Naive thymus-derived CD4-positive, alpha-beta T cell (primary cell): ENCODE measurements around the gene PRXL2A. TPM values are rescaled to one million over a fixed set of nuclear protein-coding genes. Genes with fewer than 3 reads are reported as not detected.
A peak's percentile ranks its signal among the peaks of the same experiment; 100 is the strongest.

Experiments
- ATAC-seq: fragments of 150-1000 bp; cut with Tn5 transposase; 2 replicates; pipeline ENCODE4 v1.10.0; 2021; ENCODE audit warnings: mild to moderate bottlenecking, moderate library complexity
- CTCF ChIA-PET: fragments of 350-600 bp; sonication (Branson Sonifier 250); formaldehyde crosslinking; loops from one replicate; lab custom pipeline; 2021; ENCODE audit warnings: antibody characterized with exemption; lab: Charles Lee
- POLR2A ChIA-PET: fragments of 350-600 bp; sonication (Branson Sonifier 250); formaldehyde crosslinking; loops from one replicate; lab custom pipeline; 2021; ENCODE audit warnings: antibody characterized with exemption, inconsistent platforms; lab: Charles Lee
- DNase-seq, 9 donors: peaks; one replicate each; pipeline versions ENCODE4 v3.0.0 to v3.0.0-alpha.2; 2020 to 2022; ENCODE audit warnings: mixed read lengths in 1 of 9
- H3K27ac ChIP-seq: one replicate; pipeline ENCODE4 v1.7.0; 2013; ENCODE audit warnings: mild to moderate bottlenecking, low read depth, low read length, moderate library complexity
- H3K27me3 ChIP-seq, 2 donors: one replicate each; pipeline ENCODE4 v1.7.0; 2013; ENCODE audit warnings: low read length in 2 of 2, mild to moderate bottlenecking in 2 of 2, moderate library complexity in 2 of 2; ENCODE audit not compliant: control insufficient read depth in 2 of 2, insufficient read depth in 2 of 2
- H3K36me3 ChIP-seq, 3 experiments: 1 replicate in 2 of 3; 2 replicates in 1 of 3; pipeline ENCODE4 v1.7.0; 2013; ENCODE audit warnings: low read length in 3 of 3, mild to moderate bottlenecking in 3 of 3, moderate library complexity in 1 of 3; ENCODE audit not compliant: insufficient read depth in 3 of 3, control insufficient read depth in 2 of 3
- H3K4me1 ChIP-seq, 2 donors: one replicate each; pipeline ENCODE4 v1.7.0; 2013; ENCODE audit warnings: low read length in 2 of 2, mild to moderate bottlenecking in 2 of 2, moderate library complexity in 1 of 2; ENCODE audit not compliant: control insufficient read depth in 2 of 2, insufficient read depth in 2 of 2
- H3K4me3 ChIP-seq: 2 replicates; pipeline ENCODE4 v1.7.0; 2013; ENCODE audit warnings: mild to moderate bottlenecking, low read length
- H3K9me3 ChIP-seq, 3 experiments: 1 replicate in 2 of 3; 2 replicates in 1 of 3; pipeline ENCODE4 v1.7.0; 2013; ENCODE audit warnings: low read length in 3 of 3; ENCODE audit not compliant: control insufficient read depth in 2 of 3
- H3K27ac Mint-ChIP-seq, 9 donors: one replicate each; pipeline ENCODE4 v1.8.0; 2020 to 2022; ENCODE audit warnings: mixed read lengths in 9 of 9, mild to moderate bottlenecking in 8 of 9, moderate library complexity in 5 of 9, inconsistent platforms in 2 of 9
- H3K27me3 Mint-ChIP-seq, 5 donors: one replicate each; pipeline ENCODE4 v1.8.0; 2021 to 2022; ENCODE audit warnings: mixed read lengths in 5 of 5, mild to moderate bottlenecking in 1 of 5
- H3K36me3 Mint-ChIP-seq, 5 donors: one replicate each; pipeline ENCODE4 v1.8.0; 2020 to 2022; ENCODE audit warnings: mixed read lengths in 5 of 5, mild to moderate bottlenecking in 3 of 5, inconsistent platforms in 1 of 5
- H3K4me1 Mint-ChIP-seq, 7 donors: one replicate each; pipeline ENCODE4 v1.8.0; 2020 to 2022; ENCODE audit warnings: mixed read lengths in 7 of 7, mild to moderate bottlenecking in 3 of 7, inconsistent platforms in 1 of 7
- H3K4me3 Mint-ChIP-seq, 10 donors: one replicate each; pipeline ENCODE4 v1.8.0; 2020 to 2022; ENCODE audit warnings: mild to moderate bottlenecking in 10 of 10, mixed read lengths in 10 of 10, moderate library complexity in 6 of 10, inconsistent platforms in 2 of 10
- H3K9me3 Mint-ChIP-seq, 11 donors: one replicate each; pipeline ENCODE4 v1.8.0; 2020 to 2022; ENCODE audit warnings: mixed read lengths in 11 of 11, mild to moderate bottlenecking in 4 of 11, inconsistent platforms in 1 of 11, moderate library complexity in 1 of 11
- intact Hi-C, 2 donors: fragments of 100-400 bp; cut with micrococcal nuclease; formaldehyde crosslinking; loops; one replicate each; pipeline ENCODE4 v1.15.1; 2023
- polyA plus RNA-seq, 2 donors: library from polyadenylated mRNA; unstranded; fragments of 300-500 nt; fragmentation: Illumina TruSeq; gene quantifications; one replicate each; pipeline ENCODE4 v1.2.3, GENCODE V29; 2021
- total RNA-seq, 6 experiments: library from RNA in 5 of 6; stranded (reverse) in 5 of 6; gene quantifications; 1 replicate in 5 of 6; 2 replicates in 1 of 6; pipeline ENCODE4 v1.2.3 and lab custom pipeline; 2021 to 2026

PRXL2A gene
- total and polyA plus RNA-seq, 7 experiments from 2014 or later, result 5.6 to 20.1 (median 8.6) TPM

DNA sequence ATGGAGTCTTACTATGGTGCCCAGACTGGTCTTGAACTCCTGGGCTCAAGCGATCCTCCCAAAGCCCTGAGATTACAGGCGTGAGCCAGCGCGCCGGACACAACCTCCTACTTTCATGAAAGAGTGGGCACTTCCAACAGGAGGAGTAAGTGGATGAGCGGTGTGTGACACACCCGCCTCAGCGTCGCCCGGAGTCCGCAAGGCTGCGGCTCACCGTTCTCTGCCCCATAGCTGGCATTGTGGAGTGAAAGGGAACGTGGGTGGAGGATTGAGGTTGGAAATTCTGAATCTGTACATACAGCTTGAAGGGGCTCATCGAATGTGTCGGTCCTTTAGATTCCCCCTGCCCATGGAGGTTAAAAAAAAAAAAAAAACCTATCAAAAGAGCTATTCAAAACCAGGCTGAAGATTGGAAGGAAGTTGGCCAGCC, 524 bp upstream of the PRXL2A start:
- Histone ChIP-seq H3K27me3 (no peaks in the 10 kb centered on the region), H3K4me1 (peaks cover 0 to 10% of the 10 kb centered on the region in 2 donors), H3K36me3 (peaks cover 0 to 8% (median 0%) of the 10 kb centered on the region in 3 experiments), H3K4me3 (peak overlapping the region; percentile 73), H3K27ac (peak overlapping the region; percentile 71), H3K9me3 (no peaks in the 10 kb centered on the region)
- intact Hi-C loops, result loop anchor here (2.0 to 5.0 kb wide), 3 partner anchors 25 to 37 kb away; no protein-coding TSS in a partner anchor
- ATAC-seq (peak; percentile 39), DNase-seq (peak in 3 of 9 donors; percentile 2 to 70 (median 6))
- peaks cover 0 to 28% (median 0%) of the 10 kb centered on the region in 5 donors for H3K27me3 Mint-ChIP-seq
- peak overlapping the region; percentile 82 to 98 (median 92) for H3K4me3 Mint-ChIP-seq
- H3K36me3 Mint-ChIP-seq, result peaks cover 0 to 4% (median 0%) of the 10 kb centered on the region in 5 donors
- CTCF ChIA-PET, result interaction anchor here (0.8 to 1.7 kb wide), 5 partner anchors 23 to 369 kb away, joined by 3 to 7 read pairs (median 3); no protein-coding TSS in a partner anchor
- POLR2A ChIA-PET, result interaction anchor here (0.6 to 1.5 kb wide), 4 partner anchors 10 to 53 kb away, joined by 3 to 4 read pairs (median 4); no protein-coding TSS in a partner anchor
- peaks cover 24 to 49% (median 31%) of the 10 kb centered on the region in 7 donors for H3K4me1 Mint-ChIP-seq
- peak overlapping the region; percentile 43 to 88 (median 82) for H3K27ac Mint-ChIP-seq
- H3K9me3 Mint-ChIP-seq, result no peaks in the 10 kb centered on the region

DNA sequence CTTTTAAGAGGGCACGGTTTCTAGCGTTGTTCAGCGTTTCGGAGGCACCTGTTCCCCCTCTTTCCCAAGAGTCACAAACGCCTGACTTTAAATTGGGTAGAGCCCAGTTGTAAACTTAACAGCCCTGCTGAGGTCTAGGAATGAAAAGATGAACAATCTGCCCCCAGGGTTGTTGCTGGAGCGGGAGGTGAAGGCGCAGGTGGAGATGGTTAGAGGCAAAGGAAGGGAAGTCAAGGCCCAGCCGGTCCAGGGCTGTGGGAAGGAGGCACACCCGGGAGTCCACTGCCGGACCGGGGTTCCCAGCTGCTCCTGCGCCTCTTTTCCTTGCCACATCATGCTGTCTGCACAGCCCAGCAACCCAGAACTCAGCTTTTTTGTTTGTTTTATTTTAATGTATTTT, 770 bp downstream of the PRXL2A start:
- peaks cover 0 to 28% (median 0%) of the 10 kb centered on the region in 5 donors for H3K27me3 Mint-ChIP-seq
- peaks cover 0 to 10% of the 10 kb centered on the region in 2 donors for H3K4me1 ChIP-seq
- H3K27ac ChIP-seq, result peak overlapping the region; percentile 71
- H3K36me3 Mint-ChIP-seq, result peaks cover 0 to 4% (median 0%) of the 10 kb centered on the region in 5 donors
- H3K4me1 Mint-ChIP-seq, result peaks cover 27 to 57% (median 42%) of the 10 kb centered on the region in 7 donors
- no peaks in the 10 kb centered on the region for H3K27me3 ChIP-seq
- peak overlapping the region; percentile 22 to 65 (median 43) for H3K27ac Mint-ChIP-seq
- intact Hi-C loops, result loop anchor here (2.0 to 5.0 kb wide), 3 partner anchors 26 to 36 kb away; no protein-coding TSS in a partner anchor
- H3K36me3 ChIP-seq, result peaks cover 0 to 8% (median 0%) of the 10 kb centered on the region in 3 experiments
- H3K9me3 ChIP-seq, result no peaks in the 10 kb centered on the region
- H3K4me3 Mint-ChIP-seq, result peak overlapping the region; percentile 80 to 98 (median 91)
- DNase-seq, result no peak
- ChIA-PET POLR2A (interaction anchor here (0.8 kb wide), 1 partner anchor 97 kb away, joined by 3 read pairs; no protein-coding TSS in a partner anchor), CTCF (interaction anchor here (0.6 kb wide), 1 partner anchor 370 kb away, joined by 3 read pairs; no protein-coding TSS in a partner anchor)
- H3K4me3 ChIP-seq, result peak overlapping the region; percentile 73
- no peak for ATAC-seq
- no peaks in the 10 kb centered on the region for H3K9me3 Mint-ChIP-seq

DNA sequence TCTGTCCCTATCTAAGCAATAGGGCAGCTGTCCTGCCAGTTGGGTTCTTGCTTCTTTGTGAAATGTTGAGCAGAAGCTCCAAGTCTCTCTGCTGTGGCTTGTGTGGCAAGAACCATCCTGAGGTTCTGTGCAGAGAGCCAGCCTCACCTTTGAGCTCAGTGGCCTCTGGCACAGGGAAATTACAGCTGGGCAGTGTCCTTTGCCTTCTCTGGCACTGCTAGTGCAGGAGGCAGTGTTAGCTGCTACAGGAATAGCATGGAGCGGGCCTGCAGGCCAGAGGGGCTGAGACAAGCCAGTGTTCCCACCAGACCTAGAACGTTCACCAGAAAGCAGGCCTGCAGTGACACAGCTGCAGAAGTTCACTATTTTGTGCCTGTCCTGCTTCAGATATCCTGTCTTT, 1.8 kb downstream of the PRXL2A start:
- H3K36me3 Mint-ChIP-seq, result peaks cover 0 to 4% (median 0%) of the 10 kb centered on the region in 5 donors
- intact Hi-C loops, result no loop called here
- peaks cover 0 to 10% of the 10 kb centered on the region in 2 donors for H3K4me1 ChIP-seq
- H3K9me3 ChIP-seq, result no peaks in the 10 kb centered on the region
- no peak overlapping the region for H3K27ac ChIP-seq
- H3K27me3 ChIP-seq, result no peaks in the 10 kb centered on the region
- ChIA-PET POLR2A (interaction anchor here (0.8 kb wide), 1 partner anchor 58 kb away, joined by 3 read pairs; no protein-coding TSS in a partner anchor), CTCF (interaction anchor here (0.9 kb wide), 1 partner anchor 95 kb away, joined by 3 read pairs; no protein-coding TSS in a partner anchor)
- ATAC-seq (no peak), DNase-seq (no peak)
- H3K27me3 Mint-ChIP-seq, result peaks cover 0 to 23% (median 0%) of the 10 kb centered on the region in 5 donors
- peaks cover 27 to 57% (median 42%) of the 10 kb centered on the region in 7 donors for H3K4me1 Mint-ChIP-seq
- peak overlapping the region in 1 of 9 donors; percentile 15 for H3K27ac Mint-ChIP-seq
- H3K36me3 ChIP-seq, result peaks cover 0 to 8% (median 0%) of the 10 kb centered on the region in 3 experiments
- H3K9me3 Mint-ChIP-seq, result no peaks in the 10 kb centered on the region
- peak overlapping the region; percentile 23 to 94 (median 88) for H3K4me3 Mint-ChIP-seq
- no peak overlapping the region for H3K4me3 ChIP-seq

DNA sequence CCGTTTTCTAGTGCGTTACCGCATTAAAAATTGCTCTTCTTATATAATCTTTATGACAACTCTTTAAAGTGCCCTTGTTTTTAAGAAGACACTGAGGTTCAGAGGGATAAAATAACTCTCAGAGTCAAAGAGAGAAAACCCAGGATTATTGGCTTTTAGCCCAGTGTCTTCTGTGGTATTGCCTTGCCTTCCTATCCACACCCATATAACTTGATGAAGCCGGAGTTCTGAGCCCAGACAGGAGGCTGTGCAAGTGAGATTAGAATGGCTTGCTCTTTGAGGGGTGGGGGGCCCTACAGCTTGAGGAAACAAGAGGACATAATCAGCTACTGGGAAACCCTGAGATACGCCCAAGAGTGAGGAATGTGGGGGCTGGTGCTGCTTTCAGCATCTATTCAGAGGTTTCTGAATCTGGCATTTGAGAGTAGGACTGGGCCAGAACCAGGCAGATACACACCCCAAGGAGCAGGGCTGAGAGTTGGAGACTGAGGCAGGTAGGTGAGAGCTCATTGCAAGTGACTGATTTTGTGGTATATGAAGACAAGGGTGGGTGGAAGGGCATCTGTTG, 2.3 kb downstream of the PRXL2A start:
- CTCF ChIA-PET, result interaction anchor here (0.9 kb wide), 1 partner anchor 94 kb away, joined by 3 read pairs; no protein-coding TSS in a partner anchor
- Histone ChIP-seq H3K36me3 (peaks cover 0 to 8% (median 0%) of the 10 kb centered on the region in 3 experiments), H3K9me3 (no peaks in the 10 kb centered on the region), H3K4me3 (no peak overlapping the region), H3K27ac (no peak overlapping the region), H3K27me3 (no peaks in the 10 kb centered on the region), H3K4me1 (peaks cover 0 to 10% of the 10 kb centered on the region in 2 donors)
- POLR2A ChIA-PET, result interaction anchor here (0.8 kb wide), 1 partner anchor 58 kb away, joined by 3 read pairs; no protein-coding TSS in a partner anchor
- Mint-ChIP-seq H3K4me3 (peak overlapping the region in 3 of 10 donors; percentile 4 to 84 (median 39)), H3K27me3 (peaks cover 0 to 19% (median 0%) of the 10 kb centered on the region in 5 donors), H3K4me1 (peaks cover 30 to 59% (median 45%) of the 10 kb centered on the region in 7 donors), H3K9me3 (no peaks in the 10 kb centered on the region), H3K27ac (no peak overlapping the region), H3K36me3 (peaks cover 0 to 7% (median 0%) of the 10 kb centered on the region in 5 donors)
- DNase-seq (no peak), ATAC-seq (no peak)
- intact Hi-C loops, result no loop called here

DNA sequence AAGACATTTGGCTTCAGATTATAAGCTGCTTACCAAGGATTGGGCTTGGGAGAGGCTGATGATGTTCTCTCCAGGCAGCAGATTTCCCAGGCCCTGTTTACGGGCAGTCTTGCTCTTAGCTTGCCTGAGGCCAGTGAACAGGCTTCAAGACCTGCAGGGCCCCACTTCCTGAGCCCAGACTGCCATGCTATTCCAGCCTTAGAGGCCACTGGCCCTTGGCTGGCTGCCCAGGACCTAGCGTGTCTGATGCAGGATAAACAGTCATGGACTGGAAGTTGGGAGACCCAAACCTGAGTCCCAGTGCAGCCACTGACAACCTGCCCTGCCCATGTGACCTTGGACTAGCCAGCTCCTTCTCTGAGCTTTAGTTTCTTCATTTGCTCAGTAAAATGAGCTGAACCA, 2.9 kb downstream of the PRXL2A start:
- POLR2A ChIA-PET, result no interaction called here
- no peak overlapping the region for H3K27ac Mint-ChIP-seq
- CTCF ChIA-PET, result no interaction called here
- peaks cover 0 to 14% (median 0%) of the 10 kb centered on the region in 5 donors for H3K27me3 Mint-ChIP-seq
- H3K36me3 Mint-ChIP-seq, result peaks cover 0 to 8% (median 0%) of the 10 kb centered on the region in 5 donors
- Histone ChIP-seq H3K9me3 (no peaks in the 10 kb centered on the region), H3K4me1 (peaks cover 0 to 10% of the 10 kb centered on the region in 2 donors), H3K27ac (no peak overlapping the region), H3K4me3 (no peak overlapping the region), H3K27me3 (no peaks in the 10 kb centered on the region), H3K36me3 (peaks cover 0 to 8% (median 0%) of the 10 kb centered on the region in 3 experiments)
- H3K9me3 Mint-ChIP-seq, result no peaks in the 10 kb centered on the region
- H3K4me3 Mint-ChIP-seq, result peak overlapping the region in 1 of 10 donors; percentile 4
- intact Hi-C loops, result no loop called here
- peaks cover 31 to 60% (median 45%) of the 10 kb centered on the region in 7 donors for H3K4me1 Mint-ChIP-seq
- no peak for DNase-seq
- ATAC-seq, result no peak

DNA sequence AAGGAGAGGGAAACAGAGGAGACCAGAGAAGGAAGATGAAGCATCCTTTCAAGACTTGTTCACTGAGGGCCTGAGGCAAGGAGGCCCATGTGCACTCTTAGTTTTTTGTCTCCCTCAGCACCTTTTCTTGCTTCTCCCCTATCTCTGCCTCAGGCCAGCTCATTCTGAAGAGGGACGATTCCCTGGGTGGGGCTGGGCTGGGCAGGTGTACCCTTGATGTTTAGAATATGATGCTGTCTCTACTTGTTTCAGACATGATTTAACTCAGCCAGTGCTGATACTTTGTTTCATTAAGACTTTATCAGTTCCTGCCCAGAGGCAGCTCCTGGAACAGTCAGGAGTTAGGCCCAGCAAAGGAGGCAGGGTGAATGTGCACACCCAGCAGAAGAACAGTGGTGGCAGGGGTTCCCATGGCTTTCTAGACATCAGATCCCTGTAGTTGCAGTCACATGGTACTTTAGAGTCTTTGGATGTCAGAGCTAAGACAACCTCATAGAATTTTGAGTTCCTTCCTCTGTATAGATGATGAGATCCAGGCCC, 3.4 kb downstream of the PRXL2A start:
- CTCF ChIA-PET, result no interaction called here
- no peak overlapping the region for H3K27ac ChIP-seq
- H3K4me3 Mint-ChIP-seq, result no peak overlapping the region
- H3K27me3 ChIP-seq, result no peaks in the 10 kb centered on the region
- peaks cover 0 to 8% (median 0%) of the 10 kb centered on the region in 3 experiments for H3K36me3 ChIP-seq
- H3K4me3 ChIP-seq, result no peak overlapping the region
- H3K27me3 Mint-ChIP-seq, result peaks cover 0 to 12% (median 0%) of the 10 kb centered on the region in 5 donors
- DNase-seq, result no peak
- peaks cover 0 to 10% of the 10 kb centered on the region in 2 donors for H3K4me1 ChIP-seq
- H3K9me3 ChIP-seq, result no peaks in the 10 kb centered on the region
- intact Hi-C loops, result no loop called here
- peaks cover 0 to 8% (median 0%) of the 10 kb centered on the region in 5 donors for H3K36me3 Mint-ChIP-seq
- peak overlapping the region in 1 of 9 donors; percentile 4 for H3K27ac Mint-ChIP-seq
- peaks cover 32 to 61% (median 45%) of the 10 kb centered on the region in 7 donors for H3K4me1 Mint-ChIP-seq
- POLR2A ChIA-PET, result no interaction called here
- ATAC-seq, result no peak
- no peaks in the 10 kb centered on the region for H3K9me3 Mint-ChIP-seq
